Right lobe of liver (tissue), 4 donors: ENCODE measurements around the gene POLR2C.

ENCODE experiments used
- CTCF ChIP-seq, 4 donors: fragments of 200-600 bp in 3 of 4; fragments of 450-650 bp in 1 of 4; IDR thresholded peaks; one replicate each; pipeline versions ENCODE4 v1.5.1 to v1.8.0; 2016 to 2022; ENCODE audit warnings: antibody characterized with exemption in 4 of 4, mild to moderate bottlenecking in 2 of 4
- POLR2A ChIP-seq: fragments of 450-650 bp; IDR thresholded peaks from one replicate; pipeline ENCODE4 v1.6.1; 2017; ENCODE audit warnings: antibody characterized with exemption, mild to moderate bottlenecking
- donor health status: DM: no; HTN: no; CAD: no.
- donor health status: DM: no; HTN: no; CAD: no.
- donor health status: DM: no; HTN: yes; CAD: no.

- no peak for TF ChIP-seq CTCF (IDR thresholded peaks at IDR 0.05)
- no peak for TF ChIP-seq POLR2A
Observed at GRCh38 chr16:57469046-57469445, 6.6 kb downstream of the POLR2C start.
